ENCODE measurements around the gene BDP1.
"Not testable (repeated sequence)": the region's sequence is repeated elsewhere in the genome, so short reads cannot be mapped to it uniquely, and the experiment has no call there.

DNA sequence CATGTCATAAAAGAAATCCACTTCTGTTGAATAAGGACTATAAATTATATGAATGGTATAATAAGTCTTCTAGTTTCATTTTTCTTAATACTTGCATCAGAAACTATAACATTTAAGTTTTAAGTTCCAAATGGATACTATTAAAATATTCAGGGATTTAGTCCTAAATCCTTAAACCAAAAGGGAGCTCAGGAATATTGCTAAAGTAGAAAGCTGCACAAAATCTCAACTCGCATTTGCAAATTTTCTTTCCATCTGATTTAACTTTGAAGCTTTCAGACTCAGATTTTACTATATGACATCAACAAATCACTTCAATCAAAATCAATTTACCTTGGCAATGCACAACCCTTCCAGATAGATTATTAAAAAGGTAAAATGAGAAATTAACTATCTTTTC is 10.4 kb upstream of the BDP1 start:
- TF ChIP-seq, protein P1, sequence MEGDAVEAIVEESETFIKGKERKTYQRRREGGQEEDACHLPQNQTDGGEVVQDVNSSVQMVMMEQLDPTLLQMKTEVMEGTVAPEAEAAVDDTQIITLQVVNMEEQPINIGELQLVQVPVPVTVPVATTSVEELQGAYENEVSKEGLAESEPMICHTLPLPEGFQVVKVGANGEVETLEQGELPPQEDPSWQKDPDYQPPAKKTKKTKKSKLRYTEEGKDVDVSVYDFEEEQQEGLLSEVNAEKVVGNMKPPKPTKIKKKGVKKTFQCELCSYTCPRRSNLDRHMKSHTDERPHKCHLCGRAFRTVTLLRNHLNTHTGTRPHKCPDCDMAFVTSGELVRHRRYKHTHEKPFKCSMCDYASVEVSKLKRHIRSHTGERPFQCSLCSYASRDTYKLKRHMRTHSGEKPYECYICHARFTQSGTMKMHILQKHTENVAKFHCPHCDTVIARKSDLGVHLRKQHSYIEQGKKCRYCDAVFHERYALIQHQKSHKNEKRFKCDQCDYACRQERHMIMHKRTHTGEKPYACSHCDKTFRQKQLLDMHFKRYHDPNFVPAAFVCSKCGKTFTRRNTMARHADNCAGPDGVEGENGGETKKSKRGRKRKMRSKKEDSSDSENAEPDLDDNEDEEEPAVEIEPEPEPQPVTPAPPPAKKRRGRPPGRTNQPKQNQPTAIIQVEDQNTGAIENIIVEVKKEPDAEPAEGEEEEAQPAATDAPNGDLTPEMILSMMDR (conservative IDR thresholded peaks at IDR 0.05; ENCODE audit: low read depth, low read length) = not testable (repeated sequence)
- TF ChIP-seq RCOR1 (IDR thresholded peaks at IDR 0.05; ENCODE audit: insufficient replicate concordance, low read length); POLR2A (IDR thresholded peaks at IDR 0.05; ENCODE audit: low read depth, low read length): not testable (repeated sequence)

Data from IMR-90 (cell line).